IPS-18c (cell line): ENCODE results near the gene MLPH.
A peak's percentile ranks its signal among the peaks of the same experiment; 100 is the strongest.

ENCODE experiments used
- H3K4me3 ChIP-seq: 2 replicates; pipeline ENCODE4 v1.7.0; 2013; ENCODE audit warnings: low read depth, mild to moderate bottlenecking, low read length, moderate library complexity; ENCODE audit not compliant: insufficient read depth
- H3K9me3 ChIP-seq: one replicate; pipeline ENCODE4 v1.6.1; 2013; ENCODE audit warnings: mild to moderate bottlenecking, low read length, moderate library complexity; ENCODE audit not compliant: control insufficient read depth, insufficient read depth

MLPH gene

DNA sequence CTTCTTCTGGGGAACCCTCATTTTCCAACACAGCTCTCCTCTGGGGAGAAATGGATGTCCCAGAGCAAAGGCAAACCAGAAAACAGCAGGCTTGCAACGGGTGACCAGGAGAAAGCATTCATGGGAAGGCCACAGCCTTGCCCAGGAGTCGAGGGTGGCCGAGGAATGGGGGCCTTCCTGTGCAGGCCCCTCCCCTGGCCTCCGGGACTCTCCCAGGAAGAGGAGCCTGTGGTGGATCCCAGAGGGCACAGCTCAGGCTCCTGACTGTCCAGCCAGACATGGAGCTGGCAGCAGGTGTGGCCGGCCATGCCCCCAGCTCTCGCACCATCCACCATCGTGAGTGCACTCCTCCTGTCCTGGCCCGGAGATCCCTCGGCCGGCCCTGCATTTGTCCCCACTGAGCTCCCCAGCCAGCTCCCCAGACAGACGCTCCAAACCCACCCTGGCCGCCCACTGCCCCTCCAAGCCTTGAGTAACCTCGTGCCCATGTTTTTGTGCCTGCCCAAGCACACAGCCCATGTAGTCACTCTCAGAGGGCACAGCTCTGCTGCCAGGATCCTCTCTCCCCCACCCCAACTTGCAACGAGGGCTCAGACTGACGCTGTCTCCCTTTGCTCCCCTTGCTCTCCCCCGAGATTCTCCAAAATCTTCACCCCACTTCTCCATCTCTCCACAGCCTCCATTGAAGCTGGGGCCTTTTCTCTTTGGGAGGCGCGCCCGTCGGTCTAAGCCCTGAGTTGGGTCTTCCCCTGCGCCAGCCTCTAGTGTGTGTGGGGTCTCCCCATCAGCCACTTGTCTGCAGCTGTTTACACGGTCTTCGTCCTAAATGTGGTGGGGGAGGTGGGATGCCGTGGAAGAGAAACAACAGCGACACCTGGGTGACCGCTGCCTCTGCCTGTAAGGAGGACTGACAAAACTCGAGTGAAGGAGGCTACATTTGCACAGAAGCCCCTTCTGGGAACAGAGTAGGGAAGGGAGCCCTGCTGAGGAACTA lies 89.1 kb downstream of the MLPH start:
- H3K4me3 ChIP-seq = no peak overlapping the region
- H3K9me3 ChIP-seq = no peaks in the 10 kb centered on the region

DNA sequence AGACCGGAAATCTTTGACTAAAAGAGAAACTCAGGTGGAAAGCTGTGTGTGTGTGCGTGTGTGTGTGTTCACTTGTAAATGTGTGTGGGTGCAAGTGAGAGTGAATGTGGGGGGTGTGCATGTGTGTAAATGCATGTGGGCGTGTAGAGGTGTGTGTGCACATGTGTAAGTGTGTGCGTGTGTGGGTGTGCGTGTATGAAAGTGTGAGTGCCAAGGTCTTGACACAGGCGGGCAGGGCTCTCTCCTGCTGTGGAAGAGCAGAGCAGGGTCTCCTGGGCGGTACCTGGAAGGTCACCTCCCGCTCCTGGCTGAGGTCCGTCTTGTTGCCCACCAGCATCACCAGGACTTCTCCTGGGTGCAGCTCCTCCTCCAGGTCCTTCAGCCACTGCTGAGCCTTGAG lies 89.9 kb downstream of the MLPH start:
- no peak overlapping the region for H3K4me3 ChIP-seq
- no peaks in the 10 kb centered on the region for H3K9me3 ChIP-seq

DNA sequence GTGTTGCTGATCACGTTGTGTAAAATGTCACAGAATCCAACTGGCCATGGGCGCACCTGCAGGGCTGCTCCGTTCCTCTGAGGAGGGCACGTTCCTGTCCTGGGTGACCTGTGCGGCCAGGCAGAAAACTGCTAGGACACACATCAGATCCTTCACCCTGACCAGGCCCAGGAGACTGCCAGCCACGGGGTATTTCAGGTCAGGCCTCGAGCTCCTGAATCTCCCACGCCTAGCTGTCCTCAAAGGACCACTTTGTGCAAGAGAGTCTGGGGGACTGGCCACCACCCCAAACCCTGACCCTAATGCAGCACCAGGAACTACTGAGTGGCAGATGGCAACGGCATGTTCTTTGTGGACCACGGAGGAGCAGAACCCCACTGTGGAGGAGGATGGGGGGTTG lies 90.4 kb downstream of the MLPH start:
- no peaks in the 10 kb centered on the region for H3K9me3 ChIP-seq

DNA sequence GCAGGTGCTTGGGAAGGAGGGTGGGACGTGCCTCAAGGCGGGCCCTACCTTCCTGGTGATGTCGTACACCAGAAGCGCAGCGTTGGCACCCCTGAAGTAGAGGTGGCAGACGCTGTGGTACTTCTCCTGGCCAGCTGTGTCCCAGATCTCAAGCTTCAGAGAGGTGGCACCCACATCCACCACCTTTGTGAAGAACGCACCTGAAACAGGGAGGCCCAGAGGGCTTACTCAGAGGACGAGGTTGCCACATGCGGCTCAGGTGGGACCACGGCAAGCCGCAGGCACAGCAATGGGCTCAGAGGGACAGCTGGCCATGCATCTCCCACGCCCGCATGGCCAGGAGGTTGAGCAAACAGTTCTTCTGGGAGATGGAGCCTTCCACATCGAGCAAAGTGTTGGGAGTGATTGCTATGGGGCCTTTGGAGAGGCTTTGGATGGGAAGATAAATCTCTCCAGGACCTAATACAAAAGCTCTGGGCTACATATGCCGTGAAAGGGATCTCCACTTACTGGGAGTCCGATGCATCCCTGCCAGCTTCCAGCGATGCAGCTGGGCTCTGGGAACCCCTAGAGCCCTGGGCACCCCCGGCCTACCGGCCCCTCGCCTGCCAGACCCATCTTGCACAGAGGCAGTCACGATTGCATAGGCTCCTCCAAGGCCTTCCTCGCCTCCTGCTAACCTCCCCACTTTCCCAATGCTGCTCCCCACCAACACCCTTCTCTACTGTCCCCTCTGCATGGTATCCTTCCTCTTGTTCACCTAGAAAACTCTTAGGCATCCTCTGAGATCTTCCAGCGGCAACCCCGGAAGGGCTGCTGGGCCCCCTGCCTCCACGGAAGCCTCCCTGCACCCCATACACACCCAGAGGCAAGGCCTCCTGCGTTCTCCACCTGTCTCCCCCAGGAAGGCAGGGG lies 91.2 kb downstream of the MLPH start:
- no peak overlapping the region for H3K4me3 ChIP-seq

More for the DNA sequence above, 90.4 kb downstream of the MLPH start:
- no peak overlapping the region for H3K4me3 ChIP-seq

DNA sequence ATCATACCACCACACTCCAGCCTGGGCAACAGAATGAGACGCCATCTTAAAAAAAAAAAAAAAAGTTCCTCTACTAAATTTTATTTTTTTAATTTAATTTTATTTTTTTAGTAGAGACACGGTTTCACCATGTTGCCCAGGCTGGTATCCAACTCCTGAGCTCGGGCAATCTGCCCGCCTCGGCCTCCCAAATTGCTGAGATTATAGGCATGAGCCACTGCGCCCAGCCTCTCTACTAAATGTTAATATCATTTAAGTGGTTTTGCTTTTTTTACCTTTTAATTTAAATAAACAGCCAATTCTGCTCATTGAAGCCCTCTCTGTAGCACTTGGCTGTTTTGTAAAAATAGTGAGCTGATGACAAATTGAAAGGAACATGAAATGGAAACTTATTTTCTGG lies 94.3 kb downstream of the MLPH start:
- Histone ChIP-seq H3K9me3 (no peaks in the 10 kb centered on the region), H3K4me3 (no peak overlapping the region)

More for the DNA sequence above, 91.2 kb downstream of the MLPH start:
- H3K9me3 ChIP-seq = no peaks in the 10 kb centered on the region

DNA sequence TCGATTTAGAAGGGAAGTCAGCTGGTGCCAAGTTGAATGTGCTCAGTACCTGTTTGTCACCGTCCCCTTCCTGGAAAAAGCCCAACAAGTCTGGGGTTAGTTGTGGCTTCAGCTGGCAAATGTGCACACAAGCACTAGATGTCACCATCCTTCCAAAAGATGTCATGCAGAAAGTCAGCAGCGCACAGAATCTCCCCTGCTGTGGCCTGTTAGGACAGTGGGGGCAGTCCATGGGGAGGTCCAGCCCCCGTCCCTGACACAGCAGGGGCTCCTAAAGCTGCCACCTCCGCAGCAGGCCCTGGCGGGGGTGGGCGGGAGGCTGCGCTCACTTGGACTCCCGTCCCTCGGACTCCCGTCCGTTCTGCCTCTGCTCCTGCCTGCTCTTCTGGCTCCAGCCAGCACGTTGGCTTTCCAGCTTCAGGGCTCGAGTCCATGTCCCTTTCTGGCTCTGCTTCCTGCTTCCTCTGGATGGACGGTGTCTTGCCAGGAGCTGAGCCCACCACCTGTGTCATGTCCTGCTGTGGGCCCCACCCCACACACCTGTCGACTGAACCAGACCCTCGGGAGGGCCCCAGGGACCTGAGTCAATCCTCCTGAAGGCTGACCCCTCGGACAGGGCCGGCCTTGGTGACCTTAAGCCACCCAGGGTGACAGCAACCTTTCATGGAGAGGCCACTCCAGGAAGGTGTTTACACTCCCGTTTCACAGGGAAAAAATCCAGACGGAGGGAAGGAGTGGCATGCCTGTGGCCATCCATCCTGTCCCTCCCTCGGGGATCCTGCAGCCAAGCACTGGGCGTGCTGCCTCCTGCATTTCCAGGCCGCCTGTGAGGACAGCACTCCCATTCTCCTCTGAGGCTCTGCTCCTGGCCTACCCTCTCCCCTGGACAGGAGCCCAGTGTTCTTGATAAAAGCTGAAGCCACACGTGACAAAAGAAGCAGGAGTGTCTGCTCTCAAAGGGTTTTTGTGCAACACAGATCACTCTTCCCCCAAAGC lies 95.0 kb downstream of the MLPH start:
- Histone ChIP-seq H3K4me3 (no peak overlapping the region), H3K9me3 (no peaks in the 10 kb centered on the region)

DNA sequence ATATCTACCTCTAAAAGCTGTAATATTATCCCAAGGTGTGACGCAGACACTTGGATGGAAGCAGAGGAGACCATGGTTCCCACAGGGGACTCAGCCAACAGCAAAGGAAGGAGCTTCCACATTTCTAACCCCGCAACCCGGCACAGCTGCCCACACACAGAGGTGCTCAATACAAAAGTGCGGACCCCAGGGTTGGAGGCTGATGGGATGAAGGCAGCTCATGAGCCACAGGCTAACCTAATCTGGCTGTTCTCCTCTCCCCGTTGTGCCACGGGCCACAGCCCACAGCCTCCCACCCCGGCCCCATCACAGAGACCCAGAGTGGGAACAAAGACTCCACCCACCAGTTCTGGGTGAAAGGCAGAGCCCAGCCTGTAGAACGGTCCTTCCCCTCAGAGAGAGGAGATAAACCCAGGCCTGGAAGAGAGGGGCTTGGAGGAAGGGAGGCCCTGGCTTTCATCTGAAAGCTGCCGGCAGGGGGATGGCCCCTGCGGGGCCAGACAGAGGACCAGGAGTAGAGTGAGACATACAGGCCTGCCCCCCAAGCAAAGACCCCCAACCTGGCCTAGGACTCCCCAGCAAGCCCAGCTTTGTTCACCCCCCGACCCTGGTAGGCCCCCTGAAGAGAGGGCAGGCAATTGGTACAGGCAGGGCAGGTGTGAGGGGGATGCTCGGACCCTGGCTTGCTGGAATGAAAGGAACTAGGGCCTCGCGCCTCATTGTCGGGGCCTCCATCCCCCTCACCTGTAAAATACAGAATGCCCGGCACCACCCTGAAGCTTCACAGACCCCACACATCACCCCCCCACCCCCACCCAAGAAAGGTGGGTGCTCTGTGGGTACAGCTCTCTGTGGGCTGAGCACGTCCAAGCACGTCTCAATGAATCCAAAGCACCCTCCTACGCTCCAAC lies 96.6 kb downstream of the MLPH start:
- H3K9me3 ChIP-seq = no peaks in the 10 kb centered on the region

DNA sequence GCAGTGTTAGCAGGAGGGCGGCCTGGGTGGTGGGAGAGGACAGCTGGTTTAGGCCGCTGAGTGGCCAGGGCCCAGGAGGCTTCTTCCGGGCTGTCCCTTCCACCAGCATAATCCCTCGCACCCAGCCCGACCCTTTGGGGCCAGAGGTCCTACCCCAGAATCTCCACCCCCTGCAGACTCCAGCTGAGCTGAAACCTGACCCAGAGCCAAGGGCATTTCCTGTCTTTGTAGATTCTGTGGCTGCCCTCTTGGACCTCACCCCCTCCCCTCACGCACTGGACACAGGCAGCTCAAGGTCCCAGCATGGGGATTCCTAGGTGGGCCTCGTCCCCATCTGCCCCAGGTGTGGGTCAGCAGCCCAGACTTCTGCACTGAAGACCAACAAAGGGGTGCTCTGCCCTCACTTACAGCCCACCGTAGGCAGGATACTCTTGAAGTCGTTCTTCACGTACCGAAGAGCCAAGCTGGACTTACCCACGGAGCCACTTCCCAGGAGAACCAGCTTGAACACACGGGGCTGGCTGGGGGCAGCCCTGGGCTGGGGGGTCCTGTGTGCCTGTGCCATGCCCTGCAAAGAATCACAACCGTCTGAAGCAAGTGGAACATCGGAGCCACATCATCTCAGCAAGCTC lies 98.7 kb downstream of the MLPH start:
- H3K9me3 ChIP-seq = no peaks in the 10 kb centered on the region
- H3K4me3 ChIP-seq = no peak overlapping the region

More for the DNA sequence above, 96.6 kb downstream of the MLPH start:
- no peak overlapping the region for H3K4me3 ChIP-seq

DNA sequence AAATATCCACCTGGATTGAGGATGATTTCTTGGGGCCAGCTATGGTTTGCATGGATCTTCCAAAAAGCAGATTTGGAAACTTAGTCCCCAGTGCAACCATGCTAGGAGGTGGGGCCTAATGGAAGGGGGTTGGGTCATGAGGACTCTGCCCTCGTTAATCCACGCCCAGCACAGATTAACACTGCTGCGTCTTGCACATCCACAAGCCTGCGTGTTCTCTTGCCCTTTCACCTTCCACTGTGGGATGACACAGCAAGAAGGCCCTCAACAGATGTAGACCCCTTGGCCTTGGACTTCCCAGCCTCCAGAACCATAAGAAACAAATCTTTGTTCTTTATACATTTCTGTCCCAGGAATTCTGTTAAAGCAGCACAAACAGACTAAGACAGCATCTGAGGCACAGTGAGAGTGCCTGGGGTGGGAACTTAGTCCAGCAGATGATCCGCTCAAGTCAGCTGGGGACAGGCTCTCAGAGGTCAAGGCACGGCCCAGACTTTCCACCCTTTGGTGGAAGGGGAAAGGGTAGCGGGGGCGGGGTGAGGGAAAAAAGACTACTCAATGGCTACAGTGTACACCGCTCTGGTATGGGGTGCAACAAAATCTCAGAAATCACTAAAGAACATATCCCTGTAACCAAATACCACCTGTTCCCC lies 101.1 kb downstream of the MLPH start:
- H3K9me3 ChIP-seq = no peaks in the 10 kb centered on the region
- no peak overlapping the region; the same call in 1 of the 2 replicates for H3K4me3 ChIP-seq

DNA sequence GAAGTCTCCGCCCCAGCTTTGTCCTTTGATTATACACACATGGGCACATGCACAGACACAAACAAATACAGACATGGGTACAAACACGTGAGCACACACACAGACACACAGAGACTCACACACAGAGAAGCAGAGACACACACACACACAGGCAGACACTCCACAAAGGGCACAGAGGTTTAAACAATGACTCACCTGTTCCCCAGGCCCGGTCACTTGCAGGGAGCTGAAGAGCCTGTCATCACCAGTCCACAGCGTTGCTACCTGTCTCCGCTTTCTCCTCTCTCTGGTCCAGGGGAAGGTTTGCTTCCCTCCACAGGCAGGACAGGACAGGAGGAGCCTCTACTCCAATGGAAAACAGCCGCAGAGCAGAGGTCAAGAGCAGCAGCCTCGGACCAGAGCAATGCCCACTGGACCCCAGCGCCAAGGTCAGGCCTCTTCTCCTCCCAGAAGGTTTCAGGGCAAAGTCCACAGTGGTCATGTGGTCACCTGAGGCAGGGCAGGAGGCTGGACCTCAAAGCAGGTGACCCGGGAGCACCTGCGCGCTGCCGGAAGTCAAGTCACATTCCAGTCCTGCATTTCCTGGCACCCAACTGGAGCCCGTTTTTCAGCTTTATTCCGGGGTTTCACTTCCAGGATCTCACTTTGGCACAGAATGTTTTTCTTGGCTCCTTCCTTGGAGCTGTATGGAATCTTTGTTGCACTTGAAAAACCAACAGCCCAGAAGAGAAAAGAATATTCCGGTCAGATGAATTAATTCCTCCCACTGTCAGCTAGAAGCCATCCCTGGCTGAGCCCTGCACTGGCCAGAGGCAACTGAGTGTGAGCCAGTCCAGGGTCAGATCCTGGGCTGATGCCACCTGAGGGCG lies 103.5 kb downstream of the MLPH start, which contains the start of gene RAB17:
TSS of gene RAB17 (minus strand) at position 463 of the 869 bp plus-strand sequence. CDS start 4,580 bp downstream, outside the sequence.
- no peaks in the 10 kb centered on the region for H3K9me3 ChIP-seq
- peak within 1 kb of the TSS; percentile 41 for H3K4me3 ChIP-seq

DNA sequence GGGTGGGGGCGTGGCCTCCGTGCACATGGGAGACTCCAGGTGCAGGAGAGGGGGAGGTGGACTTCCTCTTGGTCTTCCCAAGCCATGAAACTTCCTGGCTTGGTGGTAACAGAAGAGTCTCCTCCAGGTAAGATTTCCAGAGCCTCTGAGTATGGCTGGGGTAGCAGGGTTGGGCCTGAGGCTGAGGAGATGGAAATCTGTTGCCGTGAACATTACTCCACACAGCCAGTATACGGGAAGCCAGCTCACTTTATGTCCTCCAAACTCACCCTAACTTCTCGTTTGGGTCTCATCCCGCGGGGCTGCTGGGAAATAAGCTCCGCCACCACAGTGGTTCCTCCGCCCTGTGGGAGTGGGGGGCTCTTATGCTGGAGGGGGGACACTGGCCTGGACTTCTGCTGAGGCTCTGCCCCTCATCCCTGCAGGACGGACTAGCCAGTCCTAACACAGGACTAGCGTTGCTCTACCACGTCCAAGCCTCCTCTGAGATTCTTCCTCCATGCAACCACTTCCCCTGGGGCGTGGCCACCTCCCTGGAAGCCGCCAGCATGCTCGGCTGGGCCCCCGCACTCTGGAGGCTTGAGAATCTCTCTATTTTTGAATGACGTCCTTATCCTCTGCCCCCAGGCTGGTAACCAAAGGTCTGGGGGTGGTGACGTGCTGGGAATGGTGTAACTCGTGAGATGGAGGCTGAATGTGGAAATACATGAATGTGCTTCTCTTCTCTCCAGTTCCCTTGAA lies 104.3 kb downstream of the MLPH start:
- H3K9me3 ChIP-seq = no peaks in the 10 kb centered on the region
- H3K4me3 ChIP-seq = peak overlapping the region; percentile 41

DNA sequence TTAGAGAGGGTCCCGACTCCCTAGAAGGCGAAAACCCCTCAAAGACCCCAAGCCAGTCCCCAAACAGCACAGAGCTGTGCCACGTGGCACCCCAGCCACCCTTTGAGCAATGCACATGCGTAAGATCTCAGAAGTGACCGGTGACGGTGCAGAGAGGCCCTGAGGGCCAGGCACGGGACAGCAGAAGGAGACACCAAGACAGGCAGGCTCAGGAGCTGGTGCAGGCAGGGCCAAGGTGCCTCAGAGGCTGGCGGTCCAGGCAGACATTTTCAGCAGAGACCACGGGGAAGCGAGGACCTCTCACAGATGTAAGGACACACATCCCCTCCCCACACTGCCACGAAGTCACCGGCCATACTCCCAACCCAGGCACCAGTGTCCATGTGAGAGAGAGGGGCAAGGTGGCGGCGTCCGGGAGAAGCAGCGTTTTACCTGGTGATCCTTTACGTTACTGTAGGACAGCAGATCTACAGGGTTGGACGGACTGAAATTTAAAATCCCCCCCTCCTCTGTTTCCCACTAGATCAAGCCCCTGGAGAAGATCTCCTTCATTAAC lies 105.5 kb downstream of the MLPH start:
- Histone ChIP-seq H3K4me3 (no peak overlapping the region), H3K9me3 (no peaks in the 10 kb centered on the region)

DNA sequence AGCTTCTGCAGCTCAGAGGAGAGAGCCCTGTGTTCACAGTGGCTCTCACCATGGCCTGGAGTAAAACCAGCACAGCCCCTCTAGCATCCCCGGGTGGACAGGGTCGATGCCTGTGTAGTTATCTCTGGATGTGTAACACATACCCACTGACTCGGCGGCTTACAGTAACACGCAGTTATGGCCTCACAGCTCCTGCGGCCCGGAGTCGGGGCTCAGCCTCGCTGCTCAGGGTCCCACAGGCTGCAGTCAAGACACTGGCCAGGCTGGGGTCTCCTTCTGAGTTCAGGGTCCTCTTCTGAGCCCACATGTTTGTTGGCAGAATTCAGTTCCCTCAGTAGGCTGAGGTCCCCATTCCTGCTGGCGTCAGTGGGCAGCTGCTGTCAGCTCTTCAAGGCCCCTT lies 106.0 kb downstream of the MLPH start:
- Histone ChIP-seq H3K9me3 (no peaks in the 10 kb centered on the region), H3K4me3 (no peak overlapping the region; the same call in 1 of the 2 replicates)
